Activated effector memory CD4-positive, alpha-beta T cell treated with anti-CD3 and anti-CD28 coated beads, Interleukin-2, amount 50 U/mL, for 16 hours (primary cell): Measurements from ENCODE around the gene FOSL1.

Experiments
- DNase-seq: peaks from one replicate; pipeline ENCODE4 v3.0.0-alpha.2; 2020

Gene FOSL1

GRCh38 chr11:65861533-65862183 is 38.5 kb downstream of the FOSL1 start:
- DNase-seq: peak; percentile 61

GRCh38 chr11:65861165-65861505 is 39.1 kb downstream of the FOSL1 start:
- DNase-seq: no peak

- DNase-seq: peak; percentile 99
Observed at GRCh38 chr11:65860278-65861164, 39.7 kb downstream of the FOSL1 start, which contains the start of gene MUS81. Gene MUS81 (plus strand): TSS chr11:65860433. CDS start chr11:65860754, 321 bp downstream.

- no peak for DNase-seq
Observed at GRCh38 chr11:65859812-65860277, 40.3 kb downstream of the FOSL1 start.

GRCh38 chr11:65859095-65859811 is 40.9 kb downstream of the FOSL1 start:
- DNase-seq: peak; percentile 99

GRCh38 chr11:65858681-65859087 is 41.5 kb downstream of the FOSL1 start:
- no peak for DNase-seq

GRCh38 chr11:65857853-65858680 is 42.1 kb downstream of the FOSL1 start, which contains the start of gene CFL1:
Gene CFL1 (minus strand): TSS chr11:65858180. CDS start chr11:65858099, 81 bp downstream.
- DNase-seq: peak; percentile 99

GRCh38 chr11:65857500-65857852 is 42.7 kb downstream of the FOSL1 start:
- DNase-seq: peak; percentile 87

GRCh38 chr11:65856689-65857499 is 43.3 kb downstream of the FOSL1 start:
- peak; percentile 95 for DNase-seq

GRCh38 chr11:65855927-65856363 is 44.2 kb downstream of the FOSL1 start:
- peak; percentile 56 for DNase-seq

GRCh38 chr11:65854852-65855837 is 45.0 kb downstream of the FOSL1 start:
- DNase-seq: peak; percentile 61

- peak; percentile 43 for DNase-seq
Observed at GRCh38 chr11:65854161-65854592, 46.0 kb downstream of the FOSL1 start.

- DNase-seq: peak; percentile 58
Observed at GRCh38 chr11:65853246-65853979, 46.8 kb downstream of the FOSL1 start.

- DNase-seq: peak; percentile 55
Observed at GRCh38 chr11:65852508-65853245, 47.5 kb downstream of the FOSL1 start.

GRCh38 chr11:65851811-65852507 is 48.2 kb downstream of the FOSL1 start:
- DNase-seq: no peak

- DNase-seq: no peak
Observed at GRCh38 chr11:65851083-65851579, 49.1 kb downstream of the FOSL1 start.

- no peak for DNase-seq
Observed at GRCh38 chr11:65850217-65851082, 49.7 kb downstream of the FOSL1 start.
